ENCODE measurements around the gene KLHL21. TPM values are rescaled to one million over a fixed set of nuclear protein-coding genes. Genes with fewer than 3 reads are reported as not detected.

The KLHL21 gene
- total RNA-seq, 1 experiment from 2014 or later: 17.6 TPM

GRCh38 chr1:6587261-6588005 is 15.2 kb downstream of the KLHL21 start:
- Mint-ChIP-seq H3K4me3 (no peak overlapping the region), H3K27me3 (ENCODE audit: low read depth) (no peaks in the 10 kb centered on the region), H3K4me1 (peaks cover 3% of the 10 kb centered on the region; the same call in 1 of the 2 replicates), H3K27ac (peak overlapping the region; percentile 83), H3K36me3 (peaks cover 8% of the 10 kb centered on the region; the same call in 1 of the 2 replicates), H3K9me3 (no peaks in the 10 kb centered on the region)
- ChIA-PET CTCF (interaction anchor here (1.5 kb wide), 1 partner anchor 47 kb away, joined by 4 read pairs; no protein-coding TSS in a partner anchor), POLR2A (no interaction called here)
- DNase-seq (ENCODE audit: low spot score): no peak
- TF ChIP-seq ZNF219 (CRISPR knock-in tag; IDR thresholded peaks at IDR 0.05; ENCODE audit: borderline replicate concordance): no peak
- ATAC-seq: no peak

DNA sequence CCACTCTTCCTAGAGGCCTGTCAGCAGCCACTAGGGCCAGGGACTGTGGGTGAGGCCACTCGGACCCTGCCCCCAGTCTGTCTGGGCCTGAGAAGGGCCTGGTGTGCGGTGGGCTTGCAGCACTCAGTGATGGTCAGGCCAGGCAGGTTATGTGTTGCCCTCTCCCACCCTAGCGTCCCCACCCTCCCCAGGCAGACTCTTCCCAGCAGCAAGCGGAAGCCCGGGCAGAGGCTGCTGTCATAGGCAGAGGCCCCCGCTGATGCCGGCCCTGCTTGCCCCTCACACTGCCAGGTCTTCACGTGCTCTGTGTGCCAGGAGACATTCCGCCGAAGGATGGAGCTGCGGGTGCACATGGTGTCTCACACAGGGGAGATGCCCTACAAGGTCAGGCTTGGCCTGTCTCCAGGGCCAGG is 16.3 kb downstream of the KLHL21 start:
- POLR2A ChIA-PET: no interaction called here
- no peak for ATAC-seq
- TF ChIP-seq FOXJ3 (CRISPR knock-in tag; IDR thresholded peaks at IDR 0.05; ENCODE audit: borderline replicate concordance): no peak
- no peak for TF ChIP-seq GTF2I (CRISPR knock-in tag; conservative IDR thresholded peaks at IDR 0.05)
- no peak for TF ChIP-seq TEAD1 (CRISPR knock-in tag; IDR thresholded peaks at IDR 0.05)
- no peak for TF ChIP-seq PRRX2 (CRISPR knock-in tag; IDR thresholded peaks at IDR 0.05)
- no peak for TF ChIP-seq EMX1 (CRISPR knock-in tag; IDR thresholded peaks at IDR 0.05)
- no peak for TF ChIP-seq JAZF1 (CRISPR knock-in tag; IDR thresholded peaks at IDR 0.05)
- TF ChIP-seq ZBTB43 (CRISPR knock-in tag; IDR thresholded peaks at IDR 0.05): no peak
- no peak for TF ChIP-seq CBFB (CRISPR knock-in tag; IDR thresholded peaks at IDR 0.05; ENCODE audit: low read depth)
- no peak for TF ChIP-seq NR2C2 (CRISPR knock-in tag; IDR thresholded peaks at IDR 0.05)
- TF ChIP-seq ESRRA (CRISPR knock-in tag; IDR thresholded peaks at IDR 0.05; ENCODE audit: borderline replicate concordance): no peak
- no peak for TF ChIP-seq ZSCAN18 (CRISPR knock-in tag; IDR thresholded peaks at IDR 0.05)
- TF ChIP-seq, protein P1, sequence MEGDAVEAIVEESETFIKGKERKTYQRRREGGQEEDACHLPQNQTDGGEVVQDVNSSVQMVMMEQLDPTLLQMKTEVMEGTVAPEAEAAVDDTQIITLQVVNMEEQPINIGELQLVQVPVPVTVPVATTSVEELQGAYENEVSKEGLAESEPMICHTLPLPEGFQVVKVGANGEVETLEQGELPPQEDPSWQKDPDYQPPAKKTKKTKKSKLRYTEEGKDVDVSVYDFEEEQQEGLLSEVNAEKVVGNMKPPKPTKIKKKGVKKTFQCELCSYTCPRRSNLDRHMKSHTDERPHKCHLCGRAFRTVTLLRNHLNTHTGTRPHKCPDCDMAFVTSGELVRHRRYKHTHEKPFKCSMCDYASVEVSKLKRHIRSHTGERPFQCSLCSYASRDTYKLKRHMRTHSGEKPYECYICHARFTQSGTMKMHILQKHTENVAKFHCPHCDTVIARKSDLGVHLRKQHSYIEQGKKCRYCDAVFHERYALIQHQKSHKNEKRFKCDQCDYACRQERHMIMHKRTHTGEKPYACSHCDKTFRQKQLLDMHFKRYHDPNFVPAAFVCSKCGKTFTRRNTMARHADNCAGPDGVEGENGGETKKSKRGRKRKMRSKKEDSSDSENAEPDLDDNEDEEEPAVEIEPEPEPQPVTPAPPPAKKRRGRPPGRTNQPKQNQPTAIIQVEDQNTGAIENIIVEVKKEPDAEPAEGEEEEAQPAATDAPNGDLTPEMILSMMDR (IDR thresholded peaks at IDR 0.05): no peak
- TF ChIP-seq, protein P2, sequence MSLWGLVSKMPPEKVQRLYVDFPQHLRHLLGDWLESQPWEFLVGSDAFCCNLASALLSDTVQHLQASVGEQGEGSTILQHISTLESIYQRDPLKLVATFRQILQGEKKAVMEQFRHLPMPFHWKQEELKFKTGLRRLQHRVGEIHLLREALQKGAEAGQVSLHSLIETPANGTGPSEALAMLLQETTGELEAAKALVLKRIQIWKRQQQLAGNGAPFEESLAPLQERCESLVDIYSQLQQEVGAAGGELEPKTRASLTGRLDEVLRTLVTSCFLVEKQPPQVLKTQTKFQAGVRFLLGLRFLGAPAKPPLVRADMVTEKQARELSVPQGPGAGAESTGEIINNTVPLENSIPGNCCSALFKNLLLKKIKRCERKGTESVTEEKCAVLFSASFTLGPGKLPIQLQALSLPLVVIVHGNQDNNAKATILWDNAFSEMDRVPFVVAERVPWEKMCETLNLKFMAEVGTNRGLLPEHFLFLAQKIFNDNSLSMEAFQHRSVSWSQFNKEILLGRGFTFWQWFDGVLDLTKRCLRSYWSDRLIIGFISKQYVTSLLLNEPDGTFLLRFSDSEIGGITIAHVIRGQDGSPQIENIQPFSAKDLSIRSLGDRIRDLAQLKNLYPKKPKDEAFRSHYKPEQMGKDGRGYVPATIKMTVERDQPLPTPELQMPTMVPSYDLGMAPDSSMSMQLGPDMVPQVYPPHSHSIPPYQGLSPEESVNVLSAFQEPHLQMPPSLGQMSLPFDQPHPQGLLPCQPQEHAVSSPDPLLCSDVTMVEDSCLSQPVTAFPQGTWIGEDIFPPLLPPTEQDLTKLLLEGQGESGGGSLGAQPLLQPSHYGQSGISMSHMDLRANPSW (CRISPR knock-in tag; conservative IDR thresholded peaks at IDR 0.05; ENCODE audit: low read depth): no peak
- no peak for TF ChIP-seq SOX15 (CRISPR knock-in tag; IDR thresholded peaks at IDR 0.05)
- TF ChIP-seq ZMAT4 (CRISPR knock-in tag; IDR thresholded peaks at IDR 0.05): no peak
- TF ChIP-seq ZNF219 (CRISPR knock-in tag; IDR thresholded peaks at IDR 0.05; ENCODE audit: borderline replicate concordance): no peak
- no peak for TF ChIP-seq SMAD4 (CRISPR knock-in tag; IDR thresholded peaks at IDR 0.05)
- TF ChIP-seq ZNF396 (CRISPR knock-in tag; IDR thresholded peaks at IDR 0.05; ENCODE audit: borderline replicate concordance): no peak
- no peak for TF ChIP-seq ELF4 (CRISPR knock-in tag; IDR thresholded peaks at IDR 0.05; ENCODE audit: low read depth)
- no peaks in the 10 kb centered on the region for H3K27me3 Mint-ChIP-seq (ENCODE audit: low read depth)
- no peak overlapping the region for H3K27ac Mint-ChIP-seq
- no peaks in the 10 kb centered on the region for H3K9me3 Mint-ChIP-seq
- peaks cover 9% of the 10 kb centered on the region; the same call in 1 of the 2 replicates for H3K36me3 Mint-ChIP-seq
- DNase-seq (ENCODE audit: low spot score): no peak
- H3K4me1 Mint-ChIP-seq: peaks cover 3% of the 10 kb centered on the region; the same call in 1 of the 2 replicates
- no peak overlapping the region for H3K4me3 Mint-ChIP-seq
- CTCF ChIA-PET: interaction anchor here (0.6 to 0.8 kb wide), 2 partner anchors 30 to 49 kb away, joined by 3 to 4 read pairs; no protein-coding TSS in a partner anchor

Data from WTC11 (cell line).